HG02943 (cell line): ENCODE results near the gene SLC27A6.
"Not testable (repeated sequence)": the region's sequence is repeated elsewhere in the genome, so short reads cannot be mapped to it uniquely, and the experiment has no call there.

Experiments
- ATAC-seq: cut with Tn5 transposase; IDR thresholded peaks from one replicate; pipeline ENCODE4 v1.9.1; 2021; ENCODE audit warnings: mild to moderate bottlenecking, low read depth, moderate library complexity; ENCODE audit not compliant: unreplicated experiment

Gene SLC27A6

DNA sequence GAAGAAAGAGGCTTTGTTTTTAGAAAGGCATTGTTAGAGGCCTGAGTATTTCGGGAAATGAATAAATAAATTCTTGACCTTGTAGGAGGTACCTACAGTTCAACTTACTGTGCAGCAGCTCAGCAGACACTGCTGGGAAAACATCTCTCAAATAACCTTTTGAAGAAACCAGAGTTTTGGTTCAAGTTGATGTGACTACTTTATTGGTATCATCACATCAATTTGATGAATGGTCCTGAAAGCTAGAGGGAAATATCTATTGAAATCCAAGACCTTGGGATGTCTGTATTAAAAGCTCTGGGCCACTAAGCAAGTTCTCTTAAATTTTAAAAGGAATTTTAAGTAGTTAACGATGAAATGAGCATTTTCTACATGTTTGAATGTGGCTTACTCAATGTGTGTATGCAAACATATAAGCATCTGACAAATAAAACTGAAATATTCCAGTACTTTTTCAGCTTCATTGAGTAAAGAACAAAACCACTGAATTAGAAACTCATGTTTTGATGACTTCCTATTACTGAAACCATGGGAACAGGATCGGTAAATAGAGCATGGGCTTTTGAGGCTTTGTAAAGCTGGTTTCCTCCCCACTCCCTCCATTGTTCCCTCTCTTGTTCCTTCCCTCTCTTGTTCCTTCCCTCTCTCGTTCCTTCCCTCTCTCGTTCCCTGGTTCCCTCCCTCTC, 36.7 kb downstream of the SLC27A6 start:
- ATAC-seq = no peak

DNA sequence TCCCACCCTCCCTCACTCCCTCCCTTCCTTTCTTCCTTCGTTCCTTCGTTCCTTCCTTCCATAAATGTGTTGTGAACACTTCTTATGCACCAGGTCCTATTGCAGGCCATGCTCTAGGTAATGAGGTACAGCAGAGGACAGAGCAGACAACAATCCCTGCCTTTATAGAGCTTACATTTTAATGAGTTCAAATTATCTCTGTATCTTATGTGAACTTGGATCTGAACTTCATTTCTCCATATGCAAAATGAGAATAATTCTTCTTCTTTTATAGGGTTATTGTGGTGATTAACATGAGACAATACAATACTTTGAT, 37.2 kb downstream of the SLC27A6 start:
- no peak for ATAC-seq

DNA sequence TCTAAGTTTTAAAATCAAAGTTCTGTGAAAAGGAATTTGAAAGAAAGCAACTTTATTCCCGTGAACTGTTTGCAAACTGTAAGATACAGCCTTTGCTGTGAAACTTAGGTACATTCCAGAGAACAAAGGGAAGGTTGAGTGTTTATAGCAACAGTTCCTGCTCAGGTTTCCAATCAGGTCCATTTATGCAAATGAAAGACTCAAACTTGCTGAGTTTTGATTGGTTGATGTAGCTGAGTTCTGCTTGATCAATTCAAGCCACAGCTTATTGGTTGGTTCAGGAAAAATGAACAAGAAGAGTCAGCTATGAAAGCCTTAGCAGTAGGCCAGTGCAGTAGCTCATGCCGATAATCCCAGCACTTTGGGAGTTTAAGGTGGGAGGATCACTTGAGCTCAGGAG, 37.9 kb downstream of the SLC27A6 start:
- ATAC-seq = no peak

DNA sequence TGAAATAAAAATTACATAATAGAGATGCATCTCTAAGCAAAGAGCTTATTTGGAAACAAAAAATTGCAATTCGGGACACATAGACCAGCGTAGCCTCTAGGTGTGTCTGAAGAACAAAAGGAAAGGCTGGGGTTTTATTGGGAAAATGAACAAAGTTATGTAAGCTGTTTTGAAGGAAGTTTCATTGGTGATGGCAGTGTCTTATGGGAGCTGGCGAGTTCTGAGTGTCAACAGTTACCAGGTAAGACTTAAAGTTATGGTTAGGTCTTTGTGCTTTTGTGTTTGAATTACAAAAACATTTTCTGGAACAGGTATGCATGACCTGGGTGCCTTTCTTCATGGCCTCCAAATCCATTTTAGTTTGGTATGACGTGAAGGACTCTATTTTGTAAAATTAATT, 48.9 kb downstream of the SLC27A6 start:
- ATAC-seq = no peak

DNA sequence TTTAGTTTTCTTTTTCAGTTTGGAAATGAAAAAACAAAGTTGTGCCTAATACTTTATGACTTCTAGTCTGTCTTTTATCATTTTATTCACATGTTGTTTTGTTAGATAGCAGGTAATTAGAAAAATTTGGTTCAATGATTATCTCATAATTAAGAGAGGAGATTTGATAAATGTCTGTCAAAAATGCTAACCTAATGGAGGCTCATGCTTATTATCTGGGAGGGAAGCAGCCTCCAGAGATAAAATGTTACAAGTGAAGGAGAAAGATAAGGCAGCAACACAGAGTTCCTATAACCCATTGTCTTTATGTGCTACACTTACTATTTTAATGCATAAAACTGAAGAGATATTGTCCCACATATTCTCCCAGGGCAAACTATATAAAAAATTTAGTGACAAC, 53.5 kb downstream of the SLC27A6 start:
- no peak for ATAC-seq

DNA sequence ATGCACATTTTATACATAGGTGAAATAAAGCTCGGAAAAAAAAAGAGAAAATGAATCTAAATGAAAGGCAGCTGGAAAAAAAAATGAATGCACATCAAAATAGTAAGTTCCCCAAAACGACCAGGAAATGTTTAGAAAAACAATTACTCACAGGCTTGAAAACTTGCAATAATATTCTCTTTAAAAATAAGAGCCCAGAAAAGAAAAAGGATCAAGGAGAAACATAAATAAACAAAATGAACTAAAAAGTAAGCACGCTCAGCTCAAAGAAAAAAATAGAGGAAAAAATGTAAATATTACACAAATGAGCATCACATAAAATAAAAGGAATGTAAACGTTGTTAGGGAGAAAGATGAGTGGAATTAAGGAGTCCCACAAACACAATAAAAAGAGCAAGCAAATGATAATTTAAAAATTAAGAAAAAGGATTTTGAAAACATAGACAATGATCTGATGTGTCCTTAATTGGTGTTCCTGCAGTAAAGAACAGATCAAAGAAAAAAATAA, 54.2 kb downstream of the SLC27A6 start:
- no peak for ATAC-seq

DNA sequence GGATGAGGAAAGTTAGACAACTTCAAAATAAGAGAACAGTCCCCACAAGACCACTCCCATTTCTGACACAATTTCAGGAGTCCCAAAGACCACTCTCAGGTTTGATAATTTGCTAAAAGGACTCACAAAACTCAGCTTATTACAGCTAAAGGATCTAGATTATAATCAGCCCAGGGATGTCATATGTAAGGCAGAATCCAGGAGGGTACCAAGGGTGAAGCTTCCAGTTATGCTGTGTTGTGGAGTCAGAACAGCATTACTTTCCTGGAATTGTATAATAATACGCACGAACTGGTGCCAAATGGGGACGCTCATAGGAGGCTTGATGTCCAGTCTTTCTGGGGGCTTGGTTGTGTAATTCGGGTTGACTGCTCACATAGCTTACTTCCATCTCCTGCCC, 55.4 kb downstream of the SLC27A6 start:
- no peak for ATAC-seq

DNA sequence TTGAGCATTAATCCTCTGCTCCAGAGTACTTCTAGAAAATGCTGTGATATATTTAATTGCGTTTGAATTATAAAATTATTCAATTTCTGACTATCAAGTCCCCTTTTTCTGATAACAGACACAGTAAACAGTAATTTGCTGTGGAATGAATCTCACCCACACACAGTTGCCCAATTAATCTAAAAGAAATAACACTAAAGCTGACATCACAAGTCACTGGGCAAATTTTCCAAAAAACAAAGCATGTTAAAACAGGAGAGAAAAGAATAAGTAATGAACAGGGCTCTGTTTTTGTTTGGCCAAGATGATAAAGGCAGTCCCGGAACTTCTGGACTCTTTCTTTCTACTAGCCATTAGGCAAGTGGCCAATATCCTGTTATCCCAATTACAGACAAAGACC, 56.5 kb downstream of the SLC27A6 start:
- ATAC-seq = no peak

DNA sequence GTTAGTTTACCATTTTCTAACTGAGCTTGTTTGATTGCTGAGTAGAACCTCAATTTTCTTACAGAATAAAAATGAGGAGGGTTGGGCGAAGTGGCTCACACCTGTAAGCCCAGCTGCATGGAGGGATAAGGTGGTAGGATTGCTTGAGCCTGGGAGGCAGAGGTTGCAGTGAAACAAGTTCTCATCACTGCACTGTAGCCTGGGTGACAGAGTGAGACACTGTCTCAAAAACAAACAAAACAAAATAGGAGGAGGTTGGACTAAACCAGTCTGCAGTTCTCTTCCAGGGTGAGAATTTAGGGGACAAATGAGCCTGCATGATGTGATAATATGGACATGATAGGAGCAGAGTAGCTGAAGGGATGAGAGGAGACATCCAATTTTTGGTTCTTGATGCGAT, 57.3 kb downstream of the SLC27A6 start:
- no peak for ATAC-seq

DNA sequence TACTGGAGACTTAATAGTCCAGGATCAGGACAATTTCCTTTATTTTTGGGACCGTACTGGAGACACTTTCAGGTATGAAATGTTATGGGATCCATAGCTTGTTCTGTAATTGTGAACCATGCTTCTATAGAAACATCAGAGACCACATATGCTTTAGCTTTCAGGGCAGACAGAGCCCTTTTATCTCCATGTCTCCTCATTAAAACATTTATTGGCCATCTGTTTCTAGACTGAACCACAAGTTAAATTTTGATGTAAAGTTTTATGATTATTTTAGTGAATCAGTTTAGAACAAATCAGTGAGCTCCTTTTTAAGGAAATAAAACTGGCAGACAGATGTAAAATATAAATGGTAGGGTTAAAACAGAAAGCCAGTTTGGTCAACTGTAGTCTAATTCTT, 62.0 kb downstream of the SLC27A6 start:
- no peak for ATAC-seq

DNA sequence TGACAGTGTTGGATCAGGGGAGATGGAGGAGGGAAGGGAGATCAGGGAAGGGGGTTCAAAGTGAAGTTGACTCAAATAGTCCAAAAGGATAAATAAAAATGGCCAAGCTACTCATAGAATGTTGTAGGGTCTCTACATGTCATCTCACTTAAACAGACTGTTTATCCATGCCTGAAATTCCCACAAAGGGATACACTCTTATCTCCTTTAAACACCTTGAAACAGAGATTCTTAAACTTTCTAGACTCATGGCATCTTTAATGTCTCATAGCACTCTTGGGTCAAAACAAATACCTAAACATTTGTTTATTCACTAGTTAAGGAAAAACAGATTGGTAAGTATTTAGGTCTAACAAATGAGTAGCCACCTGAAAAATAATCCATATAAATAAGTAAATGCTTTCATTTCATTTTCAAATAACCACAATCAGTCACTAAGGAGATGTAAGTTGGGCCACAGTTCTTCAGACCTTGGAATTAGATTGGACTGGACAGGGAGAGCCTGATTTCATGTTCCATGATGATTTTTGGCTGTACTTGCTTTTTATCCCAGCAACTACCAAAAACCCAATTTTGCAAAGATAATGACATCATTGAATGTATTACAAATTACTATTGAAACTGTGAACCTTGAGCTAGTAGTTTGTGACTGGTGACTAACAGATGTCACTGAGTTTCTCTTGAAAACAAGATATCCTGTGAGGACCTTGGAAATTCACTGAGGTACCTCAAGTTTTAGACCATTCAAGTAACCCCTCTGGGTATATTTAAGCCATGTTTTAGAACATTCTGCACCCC, 66.8 kb downstream of the SLC27A6 start:
- ATAC-seq = no peak

DNA sequence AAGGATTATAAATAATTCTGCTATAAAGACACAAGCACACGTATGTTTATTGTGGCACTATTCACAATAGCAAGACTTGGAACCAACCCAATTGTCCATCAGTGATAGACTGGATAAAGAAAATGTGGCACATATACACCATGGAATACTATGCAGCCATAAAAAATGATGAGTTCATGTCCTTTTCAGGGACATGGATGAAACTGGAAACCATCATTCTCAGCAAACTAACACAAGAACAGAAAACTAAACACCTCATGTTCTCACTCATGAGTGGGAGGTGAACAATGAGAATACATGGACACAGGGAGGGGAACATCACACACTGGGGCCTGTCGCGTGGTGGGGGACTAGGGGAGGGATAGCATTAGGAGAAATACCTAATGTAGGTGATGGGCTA, 71.0 kb downstream of the SLC27A6 start:
- not testable (repeated sequence) for ATAC-seq

DNA sequence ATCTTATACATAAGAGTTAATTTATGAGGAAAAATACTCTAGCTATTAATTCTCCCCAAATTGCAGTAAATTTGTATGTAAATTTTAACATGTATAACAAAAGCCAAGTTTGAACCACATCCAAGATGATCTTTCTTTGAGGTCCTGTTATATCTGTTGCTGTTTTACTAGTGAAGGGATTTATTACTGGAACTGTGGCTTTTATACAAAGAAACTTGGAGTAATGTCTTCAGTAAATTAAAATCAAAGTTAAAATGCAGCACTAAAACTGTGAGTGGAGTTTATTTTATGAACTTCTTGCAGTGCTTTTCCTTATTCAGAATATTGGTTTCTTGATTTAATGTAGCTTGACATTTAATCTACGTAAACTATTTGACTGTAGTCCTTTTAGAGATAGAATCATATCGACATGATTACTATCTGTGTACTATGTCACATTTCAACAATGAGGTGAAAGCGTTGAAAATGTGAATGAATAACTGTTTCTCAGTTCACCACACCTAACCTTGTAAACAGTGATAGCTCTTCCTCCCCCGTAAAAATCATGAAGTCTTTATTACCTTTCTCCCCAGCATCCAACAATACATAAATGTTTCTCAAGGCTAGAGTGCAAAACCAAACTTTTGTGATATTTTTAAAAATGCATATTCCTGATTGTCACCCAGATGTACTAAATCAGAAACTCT, 76.1 kb downstream of the SLC27A6 start:
- ATAC-seq = no peak

DNA sequence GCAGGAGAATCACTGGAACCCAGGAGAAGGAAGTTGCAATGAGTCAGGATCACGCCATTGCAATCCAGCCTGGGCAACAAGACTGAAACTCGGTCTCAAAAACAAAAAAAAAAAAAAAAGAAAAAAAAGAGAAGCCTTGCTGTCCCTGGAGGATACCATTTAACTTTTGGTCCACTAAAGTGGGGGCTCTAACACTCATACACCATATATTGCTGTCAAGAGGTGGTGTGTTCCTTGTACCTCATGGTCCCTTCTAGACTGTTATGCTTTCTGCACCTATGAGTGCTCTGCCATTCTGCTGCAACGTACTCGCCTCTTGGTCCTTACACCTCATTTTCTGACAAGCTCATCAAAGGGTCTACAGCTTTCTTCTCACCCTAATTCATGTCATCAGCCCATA, 77.0 kb downstream of the SLC27A6 start:
- no peak for ATAC-seq

DNA sequence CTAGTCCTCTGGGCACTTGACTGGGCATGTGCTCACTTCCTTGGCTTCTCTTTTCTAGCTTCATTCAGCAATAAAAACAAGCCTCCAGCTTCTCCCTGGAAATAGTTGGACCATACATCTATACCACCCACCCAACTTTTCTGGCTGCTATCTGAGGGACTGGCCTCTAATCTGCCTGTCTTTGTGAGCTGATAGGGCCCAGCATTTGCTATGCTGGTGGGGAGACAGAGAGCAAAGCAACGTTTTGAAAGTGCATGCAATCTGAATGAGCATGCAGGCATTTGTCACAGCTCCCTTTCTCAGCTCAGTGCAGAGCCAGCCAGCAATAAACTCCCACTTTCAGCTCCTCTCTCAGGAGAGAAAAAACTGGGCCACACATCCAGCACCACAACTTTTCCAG, 78.6 kb downstream of the SLC27A6 start:
- no peak for ATAC-seq

DNA sequence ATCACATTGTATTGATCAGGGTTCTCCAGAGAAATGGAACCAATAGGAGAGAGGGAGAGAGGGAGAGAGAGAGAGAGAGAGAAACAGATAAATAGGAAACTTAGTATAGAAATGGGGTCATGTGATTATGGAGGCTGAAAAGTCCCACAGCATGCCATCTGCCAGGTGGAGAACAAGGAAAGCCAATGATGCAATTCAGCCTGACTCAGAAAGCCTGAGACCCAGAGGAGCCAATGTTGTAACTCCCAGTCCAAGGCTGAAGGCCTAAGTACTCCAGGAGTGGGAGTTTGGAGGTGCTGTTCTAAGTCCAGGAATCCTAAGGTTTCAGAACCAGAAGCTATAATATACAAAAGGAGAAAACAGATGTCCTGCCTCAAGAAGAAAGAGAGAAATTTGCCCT, 80.9 kb downstream of the SLC27A6 start:
- ATAC-seq = no peak

DNA sequence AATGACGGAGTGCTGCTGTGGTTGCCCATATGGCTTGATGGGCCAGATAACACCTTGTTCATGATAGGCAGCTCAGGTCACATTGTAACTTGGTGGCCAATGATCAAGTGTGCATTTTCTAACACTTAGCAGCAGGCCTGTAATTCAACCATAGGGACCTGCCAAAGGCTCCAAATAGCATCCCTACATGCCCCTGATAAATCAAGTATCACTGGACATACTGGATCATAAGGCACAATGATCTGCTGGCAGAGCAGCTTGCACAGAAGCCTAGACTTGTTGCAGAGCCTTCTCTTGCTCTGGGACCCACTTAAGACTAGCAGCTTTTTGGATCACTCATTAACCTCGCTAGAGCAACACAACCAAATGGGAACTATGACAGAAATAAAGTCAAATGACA, 83.2 kb downstream of the SLC27A6 start:
- ATAC-seq = no peak

DNA sequence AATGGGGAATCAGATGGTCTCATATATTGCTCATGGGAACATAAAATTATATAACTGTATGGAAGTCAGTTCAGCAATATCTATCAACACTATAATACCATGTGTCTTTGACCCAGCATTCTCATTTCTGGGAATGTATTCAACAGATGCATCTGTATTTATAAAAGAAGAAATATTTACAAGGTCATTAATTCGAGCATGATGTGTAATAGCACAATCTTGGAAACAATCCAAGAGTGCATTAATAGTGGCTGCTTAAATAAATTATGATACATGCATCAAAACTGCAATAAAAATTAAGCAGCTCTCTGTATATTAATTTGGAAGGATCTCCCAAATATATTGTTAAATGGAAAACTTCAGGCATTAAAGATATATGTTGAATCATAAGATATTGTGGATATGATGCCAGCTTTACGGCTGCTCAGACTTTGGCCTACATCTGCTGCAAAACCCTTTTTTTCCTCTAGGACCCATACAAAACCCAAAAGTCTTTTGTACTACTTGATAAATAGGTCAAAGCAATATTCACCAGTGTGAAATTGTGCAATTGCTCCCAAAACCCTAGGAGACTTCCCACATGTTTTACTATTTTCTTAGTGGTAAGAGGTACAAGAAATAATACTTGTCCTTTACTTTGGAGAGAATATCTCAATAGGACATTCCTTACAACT, 84.0 kb downstream of the SLC27A6 start:
- no peak for ATAC-seq

DNA sequence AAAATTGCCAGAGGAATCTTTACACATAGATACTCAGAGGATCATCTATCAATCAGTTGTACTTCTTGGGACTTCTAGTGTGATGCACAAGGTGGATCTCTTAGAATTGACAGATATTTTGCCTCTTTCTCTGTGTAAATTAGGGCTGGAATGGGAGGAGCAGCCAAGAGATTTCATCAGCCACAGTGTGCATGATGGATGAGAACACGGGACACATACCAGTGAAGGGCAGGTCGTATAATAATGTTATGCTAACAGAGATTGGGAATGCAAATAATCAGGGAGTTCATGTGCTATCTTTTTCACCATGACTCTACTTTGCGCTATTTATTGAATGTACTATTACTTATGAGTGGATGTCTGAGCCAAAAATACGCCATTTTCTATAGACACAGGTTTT, 86.0 kb downstream of the SLC27A6 start:
- no peak for ATAC-seq

DNA sequence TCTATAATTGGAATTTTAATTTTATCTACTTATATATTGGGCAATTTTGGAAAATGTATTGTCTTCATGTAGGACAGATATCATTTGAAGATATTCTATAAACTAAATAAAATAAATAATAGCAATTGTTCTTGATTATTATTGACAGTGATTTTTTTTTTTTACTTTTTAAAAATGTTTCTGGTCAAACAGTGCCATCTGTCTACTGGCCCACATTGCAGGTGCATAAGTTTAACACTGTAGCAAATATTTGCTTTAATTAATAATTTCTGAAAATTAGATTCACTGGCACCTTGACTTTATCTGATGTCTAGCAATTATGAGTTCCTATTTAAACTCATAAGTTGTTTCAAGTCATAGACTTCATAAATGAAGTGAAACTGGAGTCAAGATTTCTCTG, 88.2 kb downstream of the SLC27A6 start:
- ATAC-seq = no peak

DNA sequence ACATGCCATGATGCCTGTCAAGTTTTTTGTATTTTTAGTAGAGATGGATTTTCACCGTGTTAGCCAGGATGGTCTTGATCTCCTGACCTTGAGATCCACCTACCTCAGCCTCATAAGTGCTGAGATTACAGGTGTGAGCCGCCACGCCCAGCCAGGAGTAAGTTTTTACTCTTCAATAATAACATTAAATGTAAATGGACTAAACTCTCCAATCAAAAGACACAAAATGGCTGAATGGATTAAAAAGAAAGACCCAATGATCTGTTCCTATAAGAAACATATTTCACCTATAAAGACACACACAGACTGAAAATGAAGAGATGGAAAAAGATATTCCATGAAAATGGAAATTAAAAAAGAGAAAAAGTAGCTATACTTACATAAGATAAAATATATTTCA, 92.0 kb downstream of the SLC27A6 start:
- ATAC-seq = no peak
